Cardiac muscle cell (in vitro differentiated cells and primary cell): ENCODE measurements around the gene ZXDC. TPM values are rescaled to one million over a fixed set of nuclear protein-coding genes. Genes with fewer than 3 reads are reported as not detected.

ENCODE experiments used
- DNase-seq, 2 donors: peaks; one replicate each; pipeline versions ENCODE4 v3.0.0 to v3.0.0-alpha.2; 2010 to 2017; ENCODE audit warnings: low read depth in 1 of 2, low spot score in 1 of 2
- H3K27ac ChIP-seq: fragments of 200-600 bp; sonication (generic); 2 replicates; pipeline ENCODE4 v1.5.1; 2016
- H3K27me3 ChIP-seq: fragments of 200-600 bp; sonication (generic); 2 replicates; pipeline ENCODE4 v1.6.0; 2016; ENCODE audit warnings: control low read depth
- H3K36me3 ChIP-seq: fragments of 200-600 bp; sonication (generic); 2 replicates; pipeline ENCODE4 v1.5.1; 2016; ENCODE audit warnings: control low read depth
- H3K4me1 ChIP-seq: fragments of 200-600 bp; sonication (generic); 2 replicates; pipeline ENCODE4 v1.8.1; 2017; ENCODE audit warnings: low read depth, mild to moderate bottlenecking, mixed run types
- H3K4me3 ChIP-seq: fragments of 200-600 bp; sonication (generic); 2 replicates; pipeline ENCODE4 v1.5.1; 2016; ENCODE audit warnings: mild to moderate bottlenecking
- H3K9me3 ChIP-seq: fragments of 200-600 bp; sonication (generic); 2 replicates; pipeline ENCODE4 v1.5.1; 2017; ENCODE audit warnings: low read depth, mild to moderate bottlenecking, control low read depth
- CTCF ChIP-seq: IDR thresholded peaks from 2 replicates; pipeline ENCODE4 v1.5.1; 2012; ENCODE audit warnings: low read depth, mild to moderate bottlenecking, low read length
- polyA plus RNA-seq: library from polyadenylated mRNA; unstranded; fragments of >200 nt; fragmentation: Nextera tagmentation; extraction: Ambion mirVana; gene quantifications from 2 replicates; pipeline ENCODE4 v1.2.1, GENCODE V29; 2016
- total RNA-seq: library from RNA; depleted of rRNA; stranded (reverse); fragments of >200 nt; gene quantifications from 2 replicates; pipeline ENCODE4 v1.2.3, GENCODE V29; 2016

ZXDC gene
- total and polyA plus RNA-seq, 2 experiments from 2014 or later, result 40.4 to 56.3 TPM

- no peak for TF ChIP-seq CTCF
- no peaks in the 10 kb centered on the region for H3K36me3 ChIP-seq
- H3K4me3 ChIP-seq, result no peak overlapping the region
- no peaks in the 10 kb centered on the region for H3K9me3 ChIP-seq
- H3K27ac ChIP-seq, result no peak overlapping the region
- DNase-seq, result no peak
- H3K4me1 ChIP-seq, result no peaks in the 10 kb centered on the region
- no peaks in the 10 kb centered on the region for H3K27me3 ChIP-seq
These were observed 20.1 kb upstream of the ZXDC start for GRCh38 chr3:126495786-126496185.

GRCh38 chr3:126494970-126495230 lies 19.2 kb upstream of the ZXDC start:
- no peak overlapping the region for H3K4me3 ChIP-seq
- no peak overlapping the region for H3K27ac ChIP-seq
- TF ChIP-seq CTCF, result no peak
- H3K9me3 ChIP-seq, result no peaks in the 10 kb centered on the region
- no peaks in the 10 kb centered on the region for H3K4me1 ChIP-seq
- no peak for DNase-seq
- no peaks in the 10 kb centered on the region for H3K36me3 ChIP-seq
- no peaks in the 10 kb centered on the region for H3K27me3 ChIP-seq

GRCh38 chr3:126494204-126494969 lies 18.7 kb upstream of the ZXDC start:
- H3K9me3 ChIP-seq, result no peaks in the 10 kb centered on the region

GRCh38 chr3:126493739-126494138 lies 18.0 kb upstream of the ZXDC start:
- DNase-seq, result no peak

More at GRCh38 chr3:126494204-126494969, 18.7 kb upstream of the ZXDC start:
- Histone ChIP-seq H3K36me3 (no peaks in the 10 kb centered on the region), H3K27me3 (no peaks in the 10 kb centered on the region), H3K4me3 (no peak overlapping the region), H3K4me1 (no peaks in the 10 kb centered on the region), H3K27ac (no peak overlapping the region)
- TF ChIP-seq CTCF, result no peak
- no peak for DNase-seq

GRCh38 chr3:126493051-126493450 lies 17.4 kb upstream of the ZXDC start:
- Histone ChIP-seq H3K27me3 (no peaks in the 10 kb centered on the region), H3K36me3 (no peaks in the 10 kb centered on the region), H3K4me1 (no peaks in the 10 kb centered on the region), H3K9me3 (no peaks in the 10 kb centered on the region), H3K4me3 (no peak overlapping the region), H3K27ac (no peak overlapping the region)
- TF ChIP-seq CTCF, result no peak
- DNase-seq, result no peak

More at GRCh38 chr3:126493739-126494138, 18.0 kb upstream of the ZXDC start:
- H3K36me3 ChIP-seq, result no peaks in the 10 kb centered on the region
- no peaks in the 10 kb centered on the region for H3K4me1 ChIP-seq
- H3K27ac ChIP-seq, result no peak overlapping the region
- H3K9me3 ChIP-seq, result no peaks in the 10 kb centered on the region
- no peak for TF ChIP-seq CTCF
- H3K4me3 ChIP-seq, result no peak overlapping the region
- H3K27me3 ChIP-seq, result no peaks in the 10 kb centered on the region
